Chondrocyte (in vitro differentiated cells): Measurements from ENCODE around the gene NFATC3. TPM values are rescaled to one million over a fixed set of nuclear protein-coding genes. Genes with fewer than 3 reads are reported as not detected.
"Not testable (repeated sequence)": the region's sequence is repeated elsewhere in the genome, so short reads cannot be mapped to it uniquely, and the experiment has no call there.

Experiments
- DNase-seq: peaks from one replicate; pipeline ENCODE4 v3.0.0; 2021; ENCODE audit warnings: mixed read lengths, low spot score
- H3K27ac Mint-ChIP-seq: one replicate; pipeline ENCODE4 v1.8.0; 2021; ENCODE audit warnings: mild to moderate bottlenecking, moderate library complexity, mixed read lengths; ENCODE audit not compliant: unreplicated experiment
- H3K27me3 Mint-ChIP-seq: 2 replicates; pipeline ENCODE4 v1.8.0; 2021; ENCODE audit warnings: low read depth, mixed read lengths
- H3K36me3 Mint-ChIP-seq: 2 replicates; pipeline ENCODE4 v1.8.0; 2021; ENCODE audit warnings: low read depth, mixed read lengths
- H3K4me1 Mint-ChIP-seq: 2 replicates; pipeline ENCODE4 v1.8.0; 2021; ENCODE audit warnings: low read depth, mild to moderate bottlenecking, mixed read lengths
- H3K4me3 Mint-ChIP-seq: one replicate; pipeline ENCODE4 v1.8.0; 2021; ENCODE audit warnings: mild to moderate bottlenecking, moderate library complexity, mixed read lengths; ENCODE audit not compliant: unreplicated experiment
- H3K9me3 Mint-ChIP-seq: 2 replicates; pipeline ENCODE4 v1.8.0; 2021; ENCODE audit warnings: low read depth, mixed read lengths
- CTCF ChIP-seq: fragments of 200-600 bp; sonication (generic); IDR thresholded peaks from 2 replicates; pipeline ENCODE4 v1.5.0; 2021; ENCODE audit warnings: antibody characterized with exemption, mild to moderate bottlenecking, moderate library complexity
- total RNA-seq: library from RNA; stranded (reverse); gene quantifications from 3 replicates; pipeline ENCODE4 v1.2.1, GENCODE V29; 2021

Gene NFATC3
- total RNA-seq, 1 donor from 2014 or later, result 37.7 TPM

GRCh38 chr16:68147444-68147843 is 62.3 kb downstream of the NFATC3 start:
- no peak overlapping the region for H3K27ac Mint-ChIP-seq
- H3K36me3 Mint-ChIP-seq, result peaks cover 6% of the 10 kb centered on the region
- no peaks in the 10 kb centered on the region for H3K27me3 Mint-ChIP-seq
- TF ChIP-seq CTCF, result no peak
- no peak for DNase-seq
- H3K9me3 Mint-ChIP-seq, result no peaks in the 10 kb centered on the region
- H3K4me3 Mint-ChIP-seq, result no peak overlapping the region
- H3K4me1 Mint-ChIP-seq, result peaks cover 9% of the 10 kb centered on the region

DNA sequence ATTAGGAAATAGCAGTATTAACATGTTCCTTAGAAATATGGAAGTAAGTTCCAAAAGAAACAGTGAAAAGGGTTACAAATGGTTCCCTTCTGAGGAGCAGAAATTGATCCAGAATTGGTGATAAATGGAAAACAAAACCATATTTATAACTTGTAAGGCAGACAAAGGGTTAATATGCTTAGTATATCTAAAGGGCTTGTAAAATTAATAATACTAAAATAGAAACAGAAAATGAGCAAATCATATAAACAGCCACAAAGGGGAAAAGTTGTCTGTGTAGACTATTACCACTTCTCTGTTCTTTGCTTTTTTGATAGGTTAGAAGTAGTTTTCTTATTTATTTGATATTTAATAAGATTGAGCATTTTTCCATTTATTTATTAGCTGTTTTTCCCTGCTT is 64.4 kb downstream of the NFATC3 start:
- no peak for TF ChIP-seq CTCF
- H3K4me1 Mint-ChIP-seq, result peaks cover 5% of the 10 kb centered on the region
- H3K36me3 Mint-ChIP-seq, result peaks cover 4% of the 10 kb centered on the region
- H3K4me3 Mint-ChIP-seq, result no peak overlapping the region
- no peaks in the 10 kb centered on the region for H3K9me3 Mint-ChIP-seq
- no peaks in the 10 kb centered on the region for H3K27me3 Mint-ChIP-seq
- no peak overlapping the region for H3K27ac Mint-ChIP-seq
- no peak for DNase-seq

DNA sequence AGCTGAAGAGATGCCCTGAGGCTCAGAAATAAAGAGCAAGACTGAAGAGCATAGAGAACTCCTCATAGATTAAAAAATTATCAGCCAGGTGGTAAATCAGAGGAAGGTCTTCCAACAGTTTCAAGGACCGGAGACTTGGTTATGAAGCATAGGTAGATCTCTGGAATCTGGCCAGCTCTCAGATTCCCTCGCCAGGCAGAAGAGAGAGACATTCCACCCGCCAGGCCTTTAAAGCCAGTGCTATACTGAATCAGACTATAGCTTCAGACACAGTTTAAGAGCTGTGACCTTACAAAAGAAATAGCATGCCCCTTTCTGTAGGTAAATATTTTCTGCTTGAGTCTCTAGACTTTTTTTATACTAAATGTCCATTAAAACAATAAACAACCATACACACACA is 70.3 kb downstream of the NFATC3 start:
- Mint-ChIP-seq H3K4me1 (no peaks in the 10 kb centered on the region), H3K4me3 (no peak overlapping the region), H3K9me3 (no peaks in the 10 kb centered on the region), H3K36me3 (peaks cover 3% of the 10 kb centered on the region), H3K27ac (no peak overlapping the region), H3K27me3 (no peaks in the 10 kb centered on the region)
- TF ChIP-seq CTCF, result no peak
- DNase-seq, result no peak

GRCh38 chr16:68162413-68162812 is 77.2 kb downstream of the NFATC3 start:
- Mint-ChIP-seq H3K27me3 (no peaks in the 10 kb centered on the region), H3K9me3 (no peaks in the 10 kb centered on the region), H3K4me3 (no peak overlapping the region), H3K36me3 (peaks cover 5% of the 10 kb centered on the region), H3K4me1 (no peaks in the 10 kb centered on the region), H3K27ac (no peak overlapping the region)
- no peak for TF ChIP-seq CTCF
- DNase-seq, result no peak

DNA sequence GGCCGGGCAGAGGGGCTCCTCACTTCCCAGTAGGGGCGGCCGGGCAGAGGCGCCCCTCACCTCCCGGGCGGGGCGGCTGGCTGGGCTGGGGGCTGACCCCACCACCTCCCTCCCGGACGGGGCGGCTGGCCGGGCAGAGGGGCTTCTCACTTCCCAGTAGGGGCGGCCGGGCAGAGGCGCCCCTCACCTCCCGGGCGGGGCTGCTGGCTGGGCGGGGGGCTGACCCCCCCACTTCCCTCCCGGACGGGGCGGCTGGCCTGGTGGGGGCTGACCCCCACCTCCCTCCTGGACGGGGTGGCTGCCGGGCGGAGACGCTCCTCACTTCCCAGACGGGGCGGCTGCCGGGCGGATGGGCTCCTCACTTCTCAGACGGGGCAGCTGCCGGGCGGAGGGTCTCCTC is 78.1 kb downstream of the NFATC3 start:
- not testable (repeated sequence) for DNase-seq, H3K9me3 Mint-ChIP-seq, H3K4me3 Mint-ChIP-seq, H3K27me3 Mint-ChIP-seq, H3K4me1 Mint-ChIP-seq, H3K27ac Mint-ChIP-seq, H3K36me3 Mint-ChIP-seq

DNA sequence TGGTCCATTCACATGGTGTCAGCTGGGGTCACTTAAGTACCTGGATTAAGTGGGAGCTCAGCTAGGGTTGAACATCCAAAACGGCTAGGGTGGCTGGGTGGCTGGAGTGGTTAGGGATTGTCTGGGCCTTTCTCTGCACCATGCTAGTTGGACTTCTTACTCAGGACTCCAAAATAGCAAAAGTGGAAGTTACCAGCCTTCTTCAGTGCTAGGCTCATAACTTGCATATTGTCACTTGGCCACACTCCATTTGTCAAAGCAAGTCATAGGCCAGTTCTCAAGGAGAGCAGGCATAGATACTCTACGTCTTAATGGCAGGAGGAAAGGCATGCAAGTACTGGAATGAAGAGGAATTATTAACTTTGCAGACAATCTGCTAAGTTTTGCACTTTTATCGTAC is 81.1 kb downstream of the NFATC3 start:
- Mint-ChIP-seq H3K4me3 (no peak overlapping the region), H3K9me3 (no peaks in the 10 kb centered on the region), H3K4me1 (no peaks in the 10 kb centered on the region), H3K27ac (no peak overlapping the region), H3K27me3 (no peaks in the 10 kb centered on the region), H3K36me3 (peaks cover 2% of the 10 kb centered on the region)
- no peak for DNase-seq
- no peak for TF ChIP-seq CTCF
